NCI-H1105 (cell line): ENCODE measurements around the gene GAK.

ENCODE experiments used
- DNase-seq: peaks from one replicate; lab custom pipeline; 2025; lab: John Stamatoyannopoulos, UW

The GAK gene

GRCh38 chr4:964346-965025, 32.4 kb upstream of the GAK start:
- DNase-seq: no peak

- DNase-seq: no peak
Measured at GRCh38 chr4:963276-964225, 31.4 kb upstream of the GAK start.

- no peak for DNase-seq
Measured at GRCh38 chr4:962231-963208, 30.4 kb upstream of the GAK start.

- no peak for DNase-seq
Measured at GRCh38 chr4:961351-962230, 29.5 kb upstream of the GAK start.

GRCh38 chr4:960636-961350, 28.7 kb upstream of the GAK start:
- no peak for DNase-seq

GRCh38 chr4:960140-960635, 28.1 kb upstream of the GAK start:
- no peak for DNase-seq

GRCh38 chr4:959338-960139, 27.4 kb upstream of the GAK start:
- DNase-seq: no peak

GRCh38 chr4:958696-959337, 26.7 kb upstream of the GAK start:
- DNase-seq: no peak

- no peak for DNase-seq
Measured at GRCh38 chr4:958314-958665, 26.2 kb upstream of the GAK start.

GRCh38 chr4:957581-958313, 25.6 kb upstream of the GAK start:
- no peak for DNase-seq

- no peak for DNase-seq
Measured at GRCh38 chr4:957231-957580, 25.1 kb upstream of the GAK start.

- DNase-seq: no peak
Measured at GRCh38 chr4:956531-957230, 24.6 kb upstream of the GAK start.

GRCh38 chr4:955931-956381, 23.8 kb upstream of the GAK start:
- DNase-seq: no peak

GRCh38 chr4:955161-955921, 23.2 kb upstream of the GAK start:
- no peak for DNase-seq

- DNase-seq: no peak
Measured at GRCh38 chr4:954211-955020, 22.3 kb upstream of the GAK start.

GRCh38 chr4:953574-953915, 21.4 kb upstream of the GAK start:
- no peak for DNase-seq
